ENCODE measurements around the gene NLRP1. TPM values are rescaled to one million over a fixed set of nuclear protein-coding genes. Genes with fewer than 3 reads are reported as not detected.

The NLRP1 gene
- total RNA-seq, 5 donors from 2014 or later (not counting 1 experiment from before 2014, with no cell fraction given) = 233 to 317 (median 243) TPM

DNA sequence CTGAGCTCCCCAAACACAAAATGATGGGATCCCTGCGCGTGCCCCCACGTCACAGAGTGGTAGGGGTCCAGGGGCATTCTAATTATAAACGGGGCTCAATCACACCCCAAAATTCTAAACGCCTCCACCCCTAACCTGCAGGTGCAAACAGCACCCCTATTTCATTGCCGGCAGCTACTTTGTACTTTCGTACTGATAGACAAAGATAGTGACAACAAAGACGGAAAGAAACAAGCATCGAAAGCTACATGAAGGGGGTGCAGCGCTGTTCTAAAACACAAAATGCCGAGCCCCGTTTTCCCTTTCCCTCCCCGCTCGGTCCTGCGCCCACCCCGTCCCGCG lies 84.1 kb downstream of the NLRP1 start:
- Mint-ChIP-seq H3K4me3 (peak overlapping the region; percentile 91 to 97 (median 93)), H3K4me1 (peaks cover 16 to 25% (median 23%) of the 10 kb centered on the region in 3 donors), H3K27ac (peak overlapping the region; percentile 88 to 90), H3K9me3 (no peaks in the 10 kb centered on the region), H3K27me3 (no peaks in the 10 kb centered on the region), H3K36me3 (peaks cover 8% of the 10 kb centered on the region)
- peak overlapping the region; percentile 60 to 64 for H3K4me3 ChIP-seq (ENCODE audit: control insufficient read depth in 1 of 2, extremely low read depth in 1 of 2, low read length in 1 of 2)
- no peak for ATAC-seq (replicated peaks in 1 of 4)
- peak in 4 of 35 experiments; percentile 7 to 39 (median 29) for DNase-seq
- H3K4me1 ChIP-seq (ENCODE audit: control insufficient read depth in 1 of 2, extremely low read depth in 1 of 2, insufficient read depth in 2 of 2, low read length in 2 of 2) = peaks cover 2 to 21% of the 10 kb centered on the region in 2 experiments
- peaks cover 4 to 12% of the 10 kb centered on the region in 2 donors for H3K36me3 ChIP-seq (ENCODE audit: control insufficient read depth in 2 of 2, extremely low read depth in 1 of 2, insufficient read depth in 1 of 2, low read length in 1 of 2)
- CTCF ChIA-PET = no interaction called here
- H3K27me3 ChIP-seq (replicated peaks in 1 of 2; ENCODE audit: control insufficient read depth in 2 of 2, extremely low read depth in 1 of 2, insufficient read depth in 2 of 2, low read length in 1 of 2) = no peaks in the 10 kb centered on the region
- H3K9me3 ChIP-seq = no peaks in the 10 kb centered on the region
- no peak overlapping the region for H3K27ac ChIP-seq (ENCODE audit: low read length)
- 8% methylated on average over 13 of the region's 18 CpGs for WGBS (ENCODE audit: insufficient coverage)
- POLR2A ChIA-PET = interaction anchor here (0.7 to 1.5 kb wide), 2 partner anchors 14 to 29 kb away, joined by 3 to 5 read pairs; partner anchors contain the start of genes DERL2 (in 1 of the 2) and MIS12 (in 1 of the 2)

DNA sequence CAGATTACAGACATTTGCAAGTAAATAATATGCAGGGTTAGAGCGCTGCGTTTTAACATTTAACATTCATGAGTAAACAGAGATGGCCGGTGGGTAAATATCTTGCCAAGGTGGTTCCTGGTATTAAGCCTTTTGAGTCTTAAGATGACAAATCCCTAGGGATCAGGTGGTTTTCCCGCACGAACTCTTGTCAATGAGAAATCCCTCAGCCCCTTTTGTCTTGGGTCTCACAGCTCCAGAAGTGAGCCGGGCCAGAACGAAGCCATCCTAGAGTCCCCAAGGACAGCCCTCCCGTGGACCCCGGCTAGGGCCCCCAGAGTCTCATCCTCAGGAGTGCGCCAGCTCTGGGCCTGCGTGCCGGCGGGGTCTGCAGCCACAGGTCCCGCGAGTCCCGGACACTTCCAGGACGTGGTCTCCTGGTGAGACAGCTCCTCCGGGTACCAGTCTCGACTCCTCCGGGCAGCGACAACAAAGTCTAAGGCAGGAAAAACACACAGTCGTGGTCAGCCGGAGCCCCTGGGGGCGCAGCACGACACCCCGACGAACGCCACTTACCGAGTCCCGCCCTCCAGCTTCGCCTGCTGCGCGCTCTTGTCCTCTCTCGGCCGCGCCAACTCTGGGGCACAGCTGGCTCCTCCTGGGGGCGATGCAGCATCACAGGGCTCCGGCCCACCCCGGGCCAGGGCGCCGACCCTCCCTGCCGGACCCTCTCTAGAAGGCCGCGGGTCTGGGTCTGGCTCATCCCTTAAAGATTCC lies 84.7 kb downstream of the NLRP1 start:
- no peak overlapping the region for H3K27ac ChIP-seq (ENCODE audit: low read length)
- peaks cover 4 to 12% of the 10 kb centered on the region in 2 donors for H3K36me3 ChIP-seq (ENCODE audit: control insufficient read depth in 2 of 2, extremely low read depth in 1 of 2, insufficient read depth in 1 of 2, low read length in 1 of 2)
- ATAC-seq (replicated peaks in 1 of 4) (no peak), DNase-seq (peak in 2 of 35 experiments; percentile 13 to 19)
- H3K27ac Mint-ChIP-seq = peak overlapping the region in 1 of 2 donors; percentile 90
- peak overlapping the region; percentile 91 to 97 (median 93) for H3K4me3 Mint-ChIP-seq
- H3K4me3 ChIP-seq (ENCODE audit: control insufficient read depth in 1 of 2, extremely low read depth in 1 of 2, low read length in 1 of 2) = peak overlapping the region; percentile 60 to 64
- no peaks in the 10 kb centered on the region for H3K9me3 Mint-ChIP-seq
- H3K4me1 Mint-ChIP-seq = peaks cover 16 to 25% (median 23%) of the 10 kb centered on the region in 3 donors
- H3K4me1 ChIP-seq (ENCODE audit: control insufficient read depth in 1 of 2, extremely low read depth in 1 of 2, insufficient read depth in 2 of 2, low read length in 2 of 2) = peaks cover 2 to 21% of the 10 kb centered on the region in 2 experiments
- H3K36me3 Mint-ChIP-seq = peaks cover 8% of the 10 kb centered on the region
- 75% methylated on average over 39 of the region's 44 CpGs for WGBS (ENCODE audit: insufficient coverage)
- H3K27me3 Mint-ChIP-seq = no peaks in the 10 kb centered on the region
- POLR2A ChIA-PET = interaction anchor here (0.7 to 1.5 kb wide), 2 partner anchors 13 to 28 kb away, joined by 3 to 5 read pairs; partner anchors contain the start of genes DERL2 (in 1 of the 2) and MIS12 (in 1 of the 2)
- CTCF ChIA-PET = no interaction called here
- no peaks in the 10 kb centered on the region for H3K9me3 ChIP-seq
- no peaks in the 10 kb centered on the region for H3K27me3 ChIP-seq (replicated peaks in 1 of 2; ENCODE audit: control insufficient read depth in 2 of 2, extremely low read depth in 1 of 2, insufficient read depth in 2 of 2, low read length in 1 of 2)

DNA sequence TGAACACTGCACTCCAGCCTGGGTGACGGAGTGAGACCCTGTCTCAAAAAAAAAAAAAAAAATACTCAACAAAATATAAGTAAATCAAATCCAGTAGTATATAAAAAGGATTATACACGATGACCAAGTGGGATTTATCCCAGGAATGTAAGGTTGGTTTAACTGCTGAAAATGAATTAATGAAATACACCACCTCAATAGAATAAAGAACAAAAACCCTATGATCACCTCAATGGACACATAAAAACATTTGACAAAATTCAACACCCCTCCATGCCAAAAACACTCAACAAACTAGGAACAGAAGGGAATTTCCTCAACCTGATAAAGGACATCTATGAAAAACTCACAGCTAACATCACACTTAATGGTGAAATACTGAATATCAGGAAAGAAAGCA lies 91.3 kb downstream of the NLRP1 start:
- H3K36me3 ChIP-seq (ENCODE audit: control insufficient read depth in 2 of 2, extremely low read depth in 1 of 2, insufficient read depth in 1 of 2, low read length in 1 of 2) = peaks cover 0 to 28% of the 10 kb centered on the region in 2 donors
- no peak overlapping the region for H3K4me3 ChIP-seq (ENCODE audit: control insufficient read depth in 1 of 2, extremely low read depth in 1 of 2, low read length in 1 of 2)
- no peak overlapping the region for H3K27ac Mint-ChIP-seq
- ATAC-seq (replicated peaks in 1 of 4) = no peak
- no peaks in the 10 kb centered on the region for H3K27me3 Mint-ChIP-seq
- no CpG with 5 or more reads among the region's 2 CpGs for WGBS (ENCODE audit: insufficient coverage)
- H3K36me3 Mint-ChIP-seq = peaks cover 20% of the 10 kb centered on the region
- no peaks in the 10 kb centered on the region for H3K9me3 ChIP-seq
- no peaks in the 10 kb centered on the region for H3K4me1 ChIP-seq (ENCODE audit: control insufficient read depth in 1 of 2, extremely low read depth in 1 of 2, insufficient read depth in 2 of 2, low read length in 2 of 2)
- ChIA-PET POLR2A (interaction anchor here in 1 of 2 donors (0.5 kb wide), 1 partner anchor 75 kb away, joined by 4 read pairs; no protein-coding TSS in a partner anchor), CTCF (no interaction called here)
- no peak overlapping the region for H3K27ac ChIP-seq (ENCODE audit: low read length)
- H3K4me3 Mint-ChIP-seq = no peak overlapping the region
- H3K4me1 Mint-ChIP-seq = peaks cover 7 to 14% (median 11%) of the 10 kb centered on the region in 3 donors
- no peaks in the 10 kb centered on the region for H3K27me3 ChIP-seq (replicated peaks in 1 of 2; ENCODE audit: control insufficient read depth in 2 of 2, extremely low read depth in 1 of 2, insufficient read depth in 2 of 2, low read length in 1 of 2)
- peaks cover 0 to 4% (median 0%) of the 10 kb centered on the region in 3 donors for H3K9me3 Mint-ChIP-seq
- no peak for DNase-seq

DNA sequence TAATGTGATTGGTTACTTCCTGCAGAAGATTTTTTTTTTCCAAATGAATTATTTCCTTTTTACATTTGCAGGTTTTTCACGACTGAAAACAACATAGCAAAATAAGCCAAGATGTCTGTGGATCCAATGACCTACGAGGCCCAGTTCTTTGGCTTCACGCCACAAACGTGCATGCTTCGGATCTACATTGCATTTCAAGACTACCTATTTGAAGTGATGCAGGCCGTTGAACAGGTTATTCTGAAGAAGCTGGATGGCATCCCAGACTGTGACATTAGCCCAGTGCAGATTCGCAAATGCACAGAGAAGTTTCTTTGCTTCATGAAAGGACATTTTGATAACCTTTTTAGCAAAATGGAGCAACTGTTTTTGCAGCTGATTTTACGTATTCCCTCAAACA lies 95.6 kb downstream of the NLRP1 start:
- peaks cover 26% of the 10 kb centered on the region for H3K36me3 Mint-ChIP-seq
- peaks cover 32 to 47% (median 47%) of the 10 kb centered on the region in 3 donors for H3K4me1 Mint-ChIP-seq
- DNase-seq = no peak
- H3K9me3 ChIP-seq = no peaks in the 10 kb centered on the region
- POLR2A ChIA-PET = interaction anchor here in 1 of 2 donors (0.6 kb wide), 1 partner anchor 9 kb away, joined by 4 read pairs; no protein-coding TSS in a partner anchor
- H3K36me3 ChIP-seq (ENCODE audit: control insufficient read depth in 2 of 2, extremely low read depth in 1 of 2, insufficient read depth in 1 of 2, low read length in 1 of 2) = peaks cover 0 to 36% of the 10 kb centered on the region in 2 donors
- H3K9me3 Mint-ChIP-seq = peaks cover 0 to 4% (median 0%) of the 10 kb centered on the region in 3 donors
- ATAC-seq (replicated peaks in 1 of 4) = no peak
- peaks cover 20 to 25% of the 10 kb centered on the region in 2 experiments for H3K4me1 ChIP-seq (ENCODE audit: control insufficient read depth in 1 of 2, extremely low read depth in 1 of 2, insufficient read depth in 2 of 2, low read length in 2 of 2)
- peak overlapping the region in 2 of 3 donors; percentile 71 to 90 for H3K4me3 Mint-ChIP-seq
- H3K27ac Mint-ChIP-seq = peak overlapping the region in 1 of 2 donors; percentile 99
- CTCF ChIA-PET = no interaction called here
- no peak overlapping the region for H3K4me3 ChIP-seq (ENCODE audit: control insufficient read depth in 1 of 2, extremely low read depth in 1 of 2, low read length in 1 of 2)
- no peaks in the 10 kb centered on the region for H3K27me3 ChIP-seq (replicated peaks in 1 of 2; ENCODE audit: control insufficient read depth in 2 of 2, extremely low read depth in 1 of 2, insufficient read depth in 2 of 2, low read length in 1 of 2)
- 93% methylated on average over 8 of the region's 8 CpGs for WGBS (ENCODE audit: insufficient coverage)
- no peak overlapping the region for H3K27ac ChIP-seq (ENCODE audit: low read length)
- H3K27me3 Mint-ChIP-seq = no peaks in the 10 kb centered on the region

DNA sequence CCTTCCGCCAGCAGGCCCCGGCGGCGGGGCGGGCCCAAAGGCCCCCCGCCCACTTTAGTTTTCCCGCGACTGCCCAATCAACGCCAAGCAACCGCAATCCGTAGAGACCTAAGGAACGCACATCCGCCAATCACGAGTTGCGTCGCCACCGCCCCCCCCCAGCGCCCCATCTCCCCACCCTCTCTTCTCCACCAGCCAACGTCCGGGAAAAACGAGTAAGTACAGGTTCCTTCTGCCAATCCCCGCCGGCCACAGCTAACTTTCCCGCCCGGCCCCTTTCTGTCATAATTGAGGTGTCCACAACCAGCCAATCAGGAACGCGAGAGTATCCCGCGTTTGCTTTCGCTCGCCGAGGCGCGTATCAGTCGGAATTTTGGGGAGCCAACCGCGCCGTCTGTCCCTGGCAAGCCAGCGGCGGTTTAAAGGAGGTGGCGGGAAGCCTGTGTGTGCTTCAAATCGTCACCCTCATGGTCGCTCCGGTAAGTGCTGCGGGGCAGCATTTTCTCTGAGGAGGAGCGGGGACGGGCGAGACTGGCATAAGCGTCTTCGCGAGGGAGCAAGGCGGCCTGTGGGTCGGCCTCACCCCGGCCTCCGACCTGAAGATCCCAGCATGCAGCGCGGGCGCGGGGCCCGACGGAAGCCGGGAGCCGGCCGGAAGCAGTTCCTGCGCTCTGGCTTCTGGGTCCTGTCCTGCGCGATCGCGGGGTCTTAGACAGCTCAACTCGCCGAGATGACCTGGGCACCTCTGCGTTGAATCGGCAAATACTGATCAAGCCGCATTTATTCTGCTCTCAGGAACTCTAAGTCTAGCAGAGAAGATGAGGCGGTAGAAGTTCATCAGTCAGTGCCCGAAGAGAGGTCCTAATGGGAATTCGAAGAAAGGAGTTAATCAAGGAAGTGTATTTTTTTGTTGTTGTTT lies 97.8 kb downstream of the NLRP1 start, which contains the start of gene MIS12:
Gene MIS12, plus strand, starts transcription at position 361 of the 919 bp plus-strand sequence. CDS start 2,297 bp downstream, outside the sequence.
- peaks cover 0 to 53% of the 10 kb centered on the region in 2 donors for H3K36me3 ChIP-seq (ENCODE audit: control insufficient read depth in 2 of 2, extremely low read depth in 1 of 2, insufficient read depth in 1 of 2, low read length in 1 of 2)
- no peaks in the 10 kb centered on the region for H3K27me3 ChIP-seq (replicated peaks in 1 of 2; ENCODE audit: control insufficient read depth in 2 of 2, extremely low read depth in 1 of 2, insufficient read depth in 2 of 2, low read length in 1 of 2)
- peaks cover 20 to 25% of the 10 kb centered on the region in 2 experiments for H3K4me1 ChIP-seq (ENCODE audit: control insufficient read depth in 1 of 2, extremely low read depth in 1 of 2, insufficient read depth in 2 of 2, low read length in 2 of 2)
- ChIA-PET CTCF (interaction anchor here in 1 of 2 donors (0.6 kb wide), 2 partner anchors 45 to 1584 kb away, joined by 3 read pairs; no protein-coding TSS in a partner anchor), POLR2A (interaction anchor here in 1 of 2 donors (0.6 to 1.5 kb wide), 3 partner anchors 10 to 16 kb away, joined by 5 to 7 read pairs (median 5); a partner anchor contains a TSS)
- no peaks in the 10 kb centered on the region for H3K9me3 Mint-ChIP-seq
- peak within 1 kb of the TSS; percentile 94 to 99 for H3K4me3 ChIP-seq (ENCODE audit: control insufficient read depth in 1 of 2, extremely low read depth in 1 of 2, low read length in 1 of 2)
- no peaks in the 10 kb centered on the region for H3K9me3 ChIP-seq
- peaks cover 40% of the 10 kb centered on the region for H3K36me3 Mint-ChIP-seq
- H3K27me3 Mint-ChIP-seq = no peaks in the 10 kb centered on the region
- peak within 1 kb of the TSS; percentile 99 for H3K27ac ChIP-seq (ENCODE audit: low read length)
- 0% methylated on average over 68 of the region's 77 CpGs for WGBS (ENCODE audit: insufficient coverage)
- peak; percentile 89 to 93 (median 92) for ATAC-seq (replicated peaks in 1 of 4)
- peak; percentile 88 to 100 (median 98) for DNase-seq
- H3K4me1 Mint-ChIP-seq = peaks cover 51 to 67% (median 67%) of the 10 kb centered on the region in 3 donors
- peak within 1 kb of the TSS; percentile 96 to 99 for H3K27ac Mint-ChIP-seq
- H3K4me3 Mint-ChIP-seq = peak within 1 kb of the TSS; percentile 90 to 97 (median 96)

Data from T-cell (primary cell).